GM12878 (cell line): ENCODE measurements around the gene RPL31. TPM values are rescaled to one million over a fixed set of nuclear protein-coding genes. Genes with fewer than 3 reads are reported as not detected.

Experiments
- ATAC-seq: fragments of 200-7000 bp; cut with Tn5 transposase; 3 replicates; pipeline ENCODE4 v1.9.1; 2020; ENCODE audit warnings: mild to moderate bottlenecking, moderate library complexity
- BruUV-seq: library from RNA; stranded (reverse); fragments of 400-500 nt; replicated peaks from 2 replicates; lab custom pipeline; 2021; lab: Mats Ljungman, UMichigan
- CTCF ChIA-PET: fragments of 300-600 bp; sonication (Branson Sonifier 250); formaldehyde crosslinking; extraction: SDS; loops from one replicate; lab custom pipeline; 2021; ENCODE audit warnings: inconsistent platforms; lab: Yijun Ruan, JAX
- POLR2A ChIA-PET: fragments of 350-600 bp; formaldehyde crosslinking; extraction: SDS; loops from one replicate; lab custom pipeline; 2021; ENCODE audit warnings: inconsistent platforms; lab: Charles Lee
- RAD21 ChIA-PET: fragments of 300-600 bp; sonication (Branson Sonifier 250); formaldehyde crosslinking; loops from one replicate; lab custom pipeline; 2023; ENCODE audit warnings: antibody characterized with exemption; ENCODE audit not compliant: unreplicated experiment; lab: Charles Lee
- SMC1A ChIA-PET: fragments of 300-600 bp; sonication (Branson Sonifier 250); formaldehyde crosslinking; loops from one replicate; lab custom pipeline; 2023; ENCODE audit not compliant: unreplicated experiment, uncharacterized antibody; lab: Charles Lee
- DNase-seq: peaks from one replicate; pipeline ENCODE4 v3.0.0-alpha.2; 2011; ENCODE audit warnings: low read depth, low spot score
- FAIRE-seq: peaks from 3 replicates; lab custom pipeline; 2011; peaks lifted over from hg19 to GRCh38; lab: Jason Lieb, UNC
- H2AFZ ChIP-seq: 2 replicates; pipeline ENCODE4 v1.6.0; 2011; ENCODE audit warnings: low read depth, low read length, control low read depth; ENCODE audit not compliant: control insufficient read depth
- H3K27ac ChIP-seq: 2 replicates; pipeline ENCODE4 v1.5.1; 2011; ENCODE audit warnings: control low read depth; ENCODE audit not compliant: control insufficient read depth, insufficient read depth
- H3K27me3 ChIP-seq, 2 experiments: replicated peaks in 1 of 2; 2 replicates each; pipeline versions ENCODE4 v1.6.0 to v1.6.1; 2011; ENCODE audit warnings: low read length in 1 of 2; ENCODE audit not compliant: control insufficient read depth in 2 of 2, insufficient read depth in 2 of 2
- H3K36me3 ChIP-seq, 2 experiments: 2 replicates each; pipeline ENCODE4 v1.5.1; 2011; ENCODE audit warnings: low read length in 1 of 2; ENCODE audit not compliant: control insufficient read depth in 2 of 2, insufficient read depth in 2 of 2
- H3K4me1 ChIP-seq: 2 replicates; pipeline ENCODE4 v1.6.1; 2011; ENCODE audit warnings: mild to moderate bottlenecking, low read length, moderate library complexity, mixed read lengths; ENCODE audit not compliant: control insufficient read depth, insufficient read depth
- H3K4me2 ChIP-seq: 2 replicates; pipeline ENCODE4 v1.6.0; 2011; ENCODE audit warnings: control low read depth; ENCODE audit not compliant: control insufficient read depth, insufficient read depth
- H3K4me3 ChIP-seq: fragments of 200-600 bp; sonication (generic); 2 replicates; pipeline ENCODE4 v1.5.1; 2016
- H3K79me2 ChIP-seq: 2 replicates; pipeline ENCODE4 v1.6.0; 2011; ENCODE audit warnings: low read length; ENCODE audit not compliant: control insufficient read depth, insufficient read depth
- H3K9ac ChIP-seq: 2 replicates; pipeline ENCODE4 v1.8.0; 2011; ENCODE audit warnings: low read length, control low read depth, mixed read lengths; ENCODE audit not compliant: control insufficient read depth, insufficient read depth
- H3K9me3 ChIP-seq: replicated peaks from 3 replicates; pipeline ENCODE4 v1.5.1; 2011; ENCODE audit warnings: mild to moderate bottlenecking, low read length; ENCODE audit not compliant: control insufficient read depth, insufficient read depth
- H4K20me1 ChIP-seq: 2 replicates; pipeline ENCODE4 v1.6.0; 2011; ENCODE audit not compliant: control insufficient read depth, insufficient read depth
- CBX3 ChIP-seq: fragments of 200-600 bp; sonication (generic); IDR thresholded peaks from 2 replicates; pipeline ENCODE4 v1.6.1; 2016; ENCODE audit warnings: low read depth, borderline replicate concordance
- FOXM1 ChIP-seq: IDR thresholded peaks from 2 replicates; pipeline ENCODE4 v1.6.1; 2012; ENCODE audit warnings: low read depth, mild to moderate bottlenecking, inconsistent platforms, low read length, moderate library complexity
- GATAD2B ChIP-seq: fragments of 450-650 bp; conservative IDR thresholded peaks from 2 replicates; pipeline ENCODE4 v1.6.1; 2017; ENCODE audit warnings: low read depth, mild to moderate bottlenecking, moderate library complexity
- LARP7 ChIP-seq: fragments of 450-650 bp; IDR thresholded peaks from 2 replicates; pipeline ENCODE4 v1.6.1; 2017; ENCODE audit warnings: mild to moderate bottlenecking
- NFIC ChIP-seq: IDR thresholded peaks from 2 replicates; pipeline ENCODE4 v1.6.1; 2012; ENCODE audit warnings: low read depth, mild to moderate bottlenecking, inconsistent platforms, low read length, moderate library complexity
- SUPT20H ChIP-seq: IDR thresholded peaks from 2 replicates; pipeline ENCODE4 v1.6.1; 2011; ENCODE audit warnings: low read depth, mild to moderate bottlenecking, low read length, moderate library complexity, borderline replicate concordance; ENCODE audit not compliant: control insufficient read depth
- WGBS: methylation state at CpG from one replicate; pipeline ENCODE4 v1.1.6; 2016; ENCODE audit warnings: low lambda C conversion rate; ENCODE audit not compliant: insufficient replicate concordance, insufficient coverage; ENCODE audit errors: missing lambda C conversion rate; 5-methylcytosine and 5-hydroxymethylcytosine counted together
- in situ Hi-C: fragments of 300-500 bp; cut with MboI; formaldehyde crosslinking; loops from 9 replicates; pipeline ENCODE4 v1.14.3; 2018; ENCODE audit warnings: mixed read lengths
- intact Hi-C: fragments of 100-400 bp; cut with micrococcal nuclease; formaldehyde crosslinking; loops from one replicate; pipeline ENCODE4 v1.14.2; 2022; ENCODE audit not compliant: unreplicated experiment
- polyA plus RNA-seq, 11 experiments: library from polyadenylated mRNA; depleted of rRNA in 4 of 11; unstranded in 6 of 11; stranded (reverse) in 5 of 11; fragments of >200 nt; fragmentation: Nextera tagmentation in 4 of 11; fragmentation: Illumina TruSeq in 1 of 11; extraction: Ambion mirVana in 4 of 11; extraction: Trizol in 1 of 11; gene quantifications; 1 replicate in 1 of 11; 2 replicates in 10 of 11; pipeline versions ENCODE4 v1.2.1 to v1.2.3, GENCODE V29; 2011 to 2016; ENCODE audit warnings: inconsistent platforms in 2 of 11, missing spikeins in 2 of 11, low read depth in 1 of 11
- total RNA-seq, 4 experiments: library from RNA; depleted of rRNA in 3 of 4; stranded (reverse); fragments of >200 nt in 3 of 4; fragmentation: Illumina TruSeq in 1 of 4; extraction: Trizol in 1 of 4; gene quantifications; 2 replicates each; pipeline versions ENCODE4 v1.2.1 to v1.2.3, GENCODE V29; 2013 to 2021
- TF ChIP-seq, protein P1 (sequence below): fragments of 450-650 bp; formaldehyde crosslinking; IDR thresholded peaks from 2 replicates; pipeline ENCODE4 v1.5.0; 2022; ENCODE audit warnings: mild to moderate bottlenecking, missing genetic modification characterization
- TF ChIP-seq, protein P2 (sequence below): IDR thresholded peaks from 2 replicates; pipeline ENCODE4 v1.6.1; 2012; ENCODE audit warnings: low read depth, low read length, improper control_type of control experiment
- TF ChIP-seq, protein P3 (sequence below): fragments of 450-650 bp; IDR thresholded peaks from 2 replicates; pipeline ENCODE4 v1.6.1; 2017; ENCODE audit warnings: mild to moderate bottlenecking, low read depth, inconsistent platforms; ENCODE audit not compliant: poor library complexity, severe bottlenecking

The RPL31 gene
- total and polyA plus RNA-seq, 10 of the 15 experiments (the other 5 are each of a cell fraction or from before 2014, with no cell fraction given) = 1,643 to 8,551 (median 2,208) TPM

DNA sequence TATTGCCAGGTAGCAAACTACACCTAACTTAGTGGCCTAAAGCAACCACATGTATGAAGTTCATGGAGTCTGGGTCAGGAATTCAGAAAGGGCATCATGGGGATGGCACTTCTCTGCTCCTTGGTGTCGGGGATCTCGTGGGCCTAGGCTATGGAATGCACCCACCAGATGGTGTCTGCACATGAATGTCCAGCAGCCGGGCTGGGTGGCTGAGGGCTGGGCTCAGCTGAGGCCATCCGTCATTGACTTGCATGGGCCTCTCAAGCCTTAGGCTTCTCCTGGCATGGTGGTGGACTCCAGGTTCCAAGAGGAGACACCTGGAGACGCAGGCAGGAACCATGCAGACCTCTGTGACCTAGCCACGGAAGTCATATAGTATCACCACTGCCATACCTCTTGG lies 26.0 kb upstream of the RPL31 start:
- H2AFZ ChIP-seq = no peak overlapping the region
- in situ Hi-C loops = no loop called here
- intact Hi-C loops = no loop called here
- no peaks in the 10 kb centered on the region for H3K9me3 ChIP-seq
- ChIA-PET CTCF (no interaction called here), POLR2A (no interaction called here), SMC1A (no interaction called here), RAD21 (no interaction called here)
- BruUV-seq = no TSS peak
- H3K79me2 ChIP-seq = no peaks in the 10 kb centered on the region
- no peaks in the 10 kb centered on the region for H3K36me3 ChIP-seq
- TF ChIP-seq NFIC = no peak
- TF ChIP-seq SUPT20H = no peak
- no peak for TF ChIP-seq FOXM1
- TF ChIP-seq GATAD2B = no peak
- TF ChIP-seq CBX3 = no peak
- TF ChIP-seq, protein P1, sequence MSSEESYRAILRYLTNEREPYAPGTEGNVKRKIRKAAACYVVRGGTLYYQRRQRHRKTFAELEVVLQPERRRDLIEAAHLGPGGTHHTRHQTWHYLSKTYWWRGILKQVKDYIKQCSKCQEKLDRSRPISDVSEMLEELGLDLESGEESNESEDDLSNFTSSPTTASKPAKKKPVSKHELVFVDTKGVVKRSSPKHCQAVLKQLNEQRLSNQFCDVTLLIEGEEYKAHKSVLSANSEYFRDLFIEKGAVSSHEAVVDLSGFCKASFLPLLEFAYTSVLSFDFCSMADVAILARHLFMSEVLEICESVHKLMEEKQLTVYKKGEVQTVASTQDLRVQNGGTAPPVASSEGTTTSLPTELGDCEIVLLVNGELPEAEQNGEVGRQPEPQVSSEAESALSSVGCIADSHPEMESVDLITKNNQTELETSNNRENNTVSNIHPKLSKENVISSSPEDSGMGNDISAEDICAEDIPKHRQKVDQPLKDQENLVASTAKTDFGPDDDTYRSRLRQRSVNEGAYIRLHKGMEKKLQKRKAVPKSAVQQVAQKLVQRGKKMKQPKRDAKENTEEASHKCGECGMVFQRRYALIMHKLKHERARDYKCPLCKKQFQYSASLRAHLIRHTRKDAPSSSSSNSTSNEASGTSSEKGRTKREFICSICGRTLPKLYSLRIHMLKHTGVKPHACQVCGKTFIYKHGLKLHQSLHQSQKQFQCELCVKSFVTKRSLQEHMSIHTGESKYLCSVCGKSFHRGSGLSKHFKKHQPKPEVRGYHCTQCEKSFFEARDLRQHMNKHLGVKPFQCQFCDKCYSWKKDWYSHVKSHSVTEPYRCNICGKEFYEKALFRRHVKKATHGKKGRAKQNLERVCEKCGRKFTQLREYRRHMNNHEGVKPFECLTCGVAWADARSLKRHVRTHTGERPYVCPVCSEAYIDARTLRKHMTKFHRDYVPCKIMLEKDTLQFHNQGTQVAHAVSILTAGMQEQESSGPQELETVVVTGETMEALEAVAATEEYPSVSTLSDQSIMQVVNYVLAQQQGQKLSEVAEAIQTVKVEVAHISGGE (CRISPR knock-in tag) = no peak
- no peak for TF ChIP-seq LARP7
- TF ChIP-seq, protein P2, sequence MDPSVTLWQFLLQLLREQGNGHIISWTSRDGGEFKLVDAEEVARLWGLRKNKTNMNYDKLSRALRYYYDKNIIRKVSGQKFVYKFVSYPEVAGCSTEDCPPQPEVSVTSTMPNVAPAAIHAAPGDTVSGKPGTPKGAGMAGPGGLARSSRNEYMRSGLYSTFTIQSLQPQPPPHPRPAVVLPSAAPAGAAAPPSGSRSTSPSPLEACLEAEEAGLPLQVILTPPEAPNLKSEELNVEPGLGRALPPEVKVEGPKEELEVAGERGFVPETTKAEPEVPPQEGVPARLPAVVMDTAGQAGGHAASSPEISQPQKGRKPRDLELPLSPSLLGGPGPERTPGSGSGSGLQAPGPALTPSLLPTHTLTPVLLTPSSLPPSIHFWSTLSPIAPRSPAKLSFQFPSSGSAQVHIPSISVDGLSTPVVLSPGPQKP = no peak
- TF ChIP-seq, protein P3, sequence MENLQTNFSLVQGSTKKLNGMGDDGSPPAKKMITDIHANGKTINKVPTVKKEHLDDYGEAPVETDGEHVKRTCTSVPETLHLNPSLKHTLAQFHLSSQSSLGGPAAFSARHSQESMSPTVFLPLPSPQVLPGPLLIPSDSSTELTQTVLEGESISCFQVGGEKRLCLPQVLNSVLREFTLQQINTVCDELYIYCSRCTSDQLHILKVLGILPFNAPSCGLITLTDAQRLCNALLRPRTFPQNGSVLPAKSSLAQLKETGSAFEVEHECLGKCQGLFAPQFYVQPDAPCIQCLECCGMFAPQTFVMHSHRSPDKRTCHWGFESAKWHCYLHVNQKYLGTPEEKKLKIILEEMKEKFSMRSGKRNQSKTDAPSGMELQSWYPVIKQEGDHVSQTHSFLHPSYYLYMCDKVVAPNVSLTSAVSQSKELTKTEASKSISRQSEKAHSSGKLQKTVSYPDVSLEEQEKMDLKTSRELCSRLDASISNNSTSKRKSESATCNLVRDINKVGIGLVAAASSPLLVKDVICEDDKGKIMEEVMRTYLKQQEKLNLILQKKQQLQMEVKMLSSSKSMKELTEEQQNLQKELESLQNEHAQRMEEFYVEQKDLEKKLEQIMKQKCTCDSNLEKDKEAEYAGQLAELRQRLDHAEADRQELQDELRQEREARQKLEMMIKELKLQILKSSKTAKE = no peak
- H3K4me3 ChIP-seq = no peak overlapping the region
- no peak for FAIRE-seq
- H3K27ac ChIP-seq = no peak overlapping the region
- no peak overlapping the region for H3K9ac ChIP-seq
- WGBS = 86% methylated on average over 6 of the region's 6 CpGs
- H3K4me2 ChIP-seq = no peak overlapping the region
- peaks cover 3% of the 10 kb centered on the region; the same call in 1 of the 2 replicates for H4K20me1 ChIP-seq
- DNase-seq = no peak
- no peak for ATAC-seq
- peaks cover 14% of the 10 kb centered on the region for H3K4me1 ChIP-seq
- peaks cover 2 to 3% of the 10 kb centered on the region in 2 experiments; a peak in 3 of 4 replicates for H3K27me3 ChIP-seq
